Measurements from ENCODE around the gene XRCC3.

DNA sequence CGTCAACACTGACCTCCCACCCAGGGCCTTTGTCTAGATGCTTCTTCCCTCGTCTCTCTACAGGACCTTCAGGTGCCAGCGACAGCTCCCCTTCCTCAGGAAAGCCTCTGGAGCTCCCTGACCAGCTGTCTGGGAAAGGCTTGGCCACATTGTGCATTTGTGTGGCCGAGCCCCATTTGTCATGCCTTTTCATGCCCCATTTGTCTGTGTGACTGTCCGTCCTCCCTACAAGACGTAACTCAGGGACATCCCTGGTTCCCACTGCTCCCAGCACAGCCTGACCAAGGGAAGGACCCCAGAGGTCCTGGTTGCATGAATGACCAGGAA, 24.2 kb upstream of the XRCC3 start:
- TF ChIP-seq POLR2A (IDR thresholded peaks at IDR 0.05), result no peak
- TF ChIP-seq, protein P1, sequence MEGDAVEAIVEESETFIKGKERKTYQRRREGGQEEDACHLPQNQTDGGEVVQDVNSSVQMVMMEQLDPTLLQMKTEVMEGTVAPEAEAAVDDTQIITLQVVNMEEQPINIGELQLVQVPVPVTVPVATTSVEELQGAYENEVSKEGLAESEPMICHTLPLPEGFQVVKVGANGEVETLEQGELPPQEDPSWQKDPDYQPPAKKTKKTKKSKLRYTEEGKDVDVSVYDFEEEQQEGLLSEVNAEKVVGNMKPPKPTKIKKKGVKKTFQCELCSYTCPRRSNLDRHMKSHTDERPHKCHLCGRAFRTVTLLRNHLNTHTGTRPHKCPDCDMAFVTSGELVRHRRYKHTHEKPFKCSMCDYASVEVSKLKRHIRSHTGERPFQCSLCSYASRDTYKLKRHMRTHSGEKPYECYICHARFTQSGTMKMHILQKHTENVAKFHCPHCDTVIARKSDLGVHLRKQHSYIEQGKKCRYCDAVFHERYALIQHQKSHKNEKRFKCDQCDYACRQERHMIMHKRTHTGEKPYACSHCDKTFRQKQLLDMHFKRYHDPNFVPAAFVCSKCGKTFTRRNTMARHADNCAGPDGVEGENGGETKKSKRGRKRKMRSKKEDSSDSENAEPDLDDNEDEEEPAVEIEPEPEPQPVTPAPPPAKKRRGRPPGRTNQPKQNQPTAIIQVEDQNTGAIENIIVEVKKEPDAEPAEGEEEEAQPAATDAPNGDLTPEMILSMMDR (IDR thresholded peaks at IDR 0.05), result no peak

All from testis (tissue), 2 donors.